Stimulated activated naive B cell treated with anti-CD40 and anti-IgM and Interleukin-4, amounts not matched to agents 10 μg/mL and 1 μg/mL and 100 μg/mL, for 72 hours (primary cell): Measurements from ENCODE around the gene RBFA.
A peak's percentile ranks its signal among the peaks of the same experiment; 100 is the strongest.
"Not testable (repeated sequence)": the region's sequence is repeated elsewhere in the genome, so short reads cannot be mapped to it uniquely, and the experiment has no call there.

Experiments used
- ATAC-seq, 2 donors: fragments of 150-1000 bp; cut with Tn5 transposase; replicated peaks; 2 replicates each; pipeline ENCODE4 v1.10.0; 2021; ENCODE audit warnings: moderate library complexity in 1 of 2
- DNase-seq: peaks from one replicate; pipeline ENCODE4 v3.0.0; 2021
- H3K27ac Mint-ChIP-seq: one replicate; pipeline ENCODE4 v1.8.0; 2022; ENCODE audit warnings: mild to moderate bottlenecking, mixed read lengths
- H3K27me3 Mint-ChIP-seq, 2 donors: one replicate each; pipeline ENCODE4 v1.8.0; 2022; ENCODE audit warnings: mixed read lengths in 2 of 2
- H3K36me3 Mint-ChIP-seq, 2 donors: one replicate each; pipeline ENCODE4 v1.8.0; 2022; ENCODE audit warnings: mixed read lengths in 2 of 2, mild to moderate bottlenecking in 1 of 2
- H3K4me1 Mint-ChIP-seq, 2 donors: one replicate each; pipeline ENCODE4 v1.8.0; 2022; ENCODE audit warnings: mixed read lengths in 2 of 2, mild to moderate bottlenecking in 1 of 2
- H3K4me3 Mint-ChIP-seq, 2 donors: one replicate each; pipeline ENCODE4 v1.8.0; 2022; ENCODE audit warnings: mild to moderate bottlenecking in 2 of 2, mixed read lengths in 2 of 2, moderate library complexity in 1 of 2
- H3K9me3 Mint-ChIP-seq, 2 donors: one replicate each; pipeline ENCODE4 v1.8.0; 2022; ENCODE audit warnings: mixed read lengths in 2 of 2, mild to moderate bottlenecking in 1 of 2

The RBFA gene

DNA sequence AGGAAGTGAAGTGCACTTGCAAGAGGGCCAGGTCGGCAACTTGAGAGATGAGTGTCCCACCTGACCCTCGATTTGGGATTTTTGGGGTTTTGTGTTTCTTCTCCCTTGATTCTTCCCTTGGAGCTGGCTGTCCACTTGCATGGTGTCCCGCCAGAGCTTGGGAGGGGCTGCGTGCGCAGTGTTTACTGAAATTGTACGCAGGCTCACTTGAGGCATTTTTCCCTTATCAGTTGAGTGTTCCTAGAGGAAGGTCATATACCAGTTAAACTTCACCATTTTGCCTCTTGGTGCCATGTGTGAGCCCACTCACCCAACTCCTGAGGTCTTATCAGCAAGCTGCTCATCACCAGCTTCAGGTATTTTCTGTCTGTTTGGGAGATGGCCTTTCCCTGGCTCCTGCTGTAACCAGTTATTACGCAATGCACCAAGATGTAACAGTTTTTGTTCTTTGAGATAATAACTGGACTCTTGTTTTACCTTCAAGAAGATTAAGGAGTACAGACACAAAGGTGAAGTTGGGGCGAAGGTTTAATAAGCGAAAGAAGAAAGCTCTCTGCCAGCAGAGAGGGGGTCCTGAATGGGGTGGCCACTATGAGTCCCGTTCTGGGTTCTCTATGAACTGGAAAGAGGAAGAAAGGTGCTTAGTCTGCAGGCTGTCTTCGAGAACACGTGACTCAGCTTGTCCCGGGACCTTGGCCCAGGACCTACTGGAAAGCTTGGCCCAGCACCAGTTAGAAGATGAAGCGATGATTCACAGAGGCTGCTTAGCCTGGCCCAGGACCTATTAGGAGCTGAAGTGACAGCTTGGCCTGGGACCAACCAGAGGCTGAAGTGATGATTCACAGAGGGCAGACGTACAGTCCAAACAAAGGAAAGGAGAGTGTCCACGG, 24.3 kb upstream of the RBFA start:
- Mint-ChIP-seq H3K27ac (no peak overlapping the region), H3K27me3 (no peaks in the 10 kb centered on the region), H3K4me3 (no peak overlapping the region), H3K9me3 (peaks cover 24 to 27% of the 10 kb centered on the region in 2 donors), H3K4me1 (no peaks in the 10 kb centered on the region), H3K36me3 (peaks cover 5 to 40% of the 10 kb centered on the region in 2 donors)
- ATAC-seq (no peak), DNase-seq (no peak)

DNA sequence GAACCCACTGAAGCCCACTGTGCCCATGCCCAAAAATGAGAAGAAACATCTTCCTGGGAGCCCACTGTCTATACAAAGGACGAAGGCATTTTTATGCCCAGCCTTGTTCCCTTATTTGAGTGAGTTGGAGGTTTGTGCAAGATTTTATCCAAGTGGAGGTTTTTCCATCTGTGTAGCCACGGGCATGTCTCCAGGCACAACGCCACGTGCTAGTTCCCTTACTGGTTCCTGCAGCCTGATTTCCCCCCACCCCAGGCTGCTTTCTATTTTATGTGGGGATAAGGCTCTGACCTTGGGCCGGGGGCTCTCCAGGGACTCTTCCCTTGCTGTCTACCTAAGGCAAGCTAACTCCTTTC, 23.7 kb upstream of the RBFA start:
- H3K9me3 Mint-ChIP-seq = peaks cover 24 to 27% of the 10 kb centered on the region in 2 donors
- no peaks in the 10 kb centered on the region for H3K27me3 Mint-ChIP-seq
- H3K4me3 Mint-ChIP-seq = no peak overlapping the region
- DNase-seq (no peak), ATAC-seq (no peak)
- H3K27ac Mint-ChIP-seq = no peak overlapping the region
- no peaks in the 10 kb centered on the region for H3K4me1 Mint-ChIP-seq
- H3K36me3 Mint-ChIP-seq = peaks cover 5 to 40% of the 10 kb centered on the region in 2 donors

DNA sequence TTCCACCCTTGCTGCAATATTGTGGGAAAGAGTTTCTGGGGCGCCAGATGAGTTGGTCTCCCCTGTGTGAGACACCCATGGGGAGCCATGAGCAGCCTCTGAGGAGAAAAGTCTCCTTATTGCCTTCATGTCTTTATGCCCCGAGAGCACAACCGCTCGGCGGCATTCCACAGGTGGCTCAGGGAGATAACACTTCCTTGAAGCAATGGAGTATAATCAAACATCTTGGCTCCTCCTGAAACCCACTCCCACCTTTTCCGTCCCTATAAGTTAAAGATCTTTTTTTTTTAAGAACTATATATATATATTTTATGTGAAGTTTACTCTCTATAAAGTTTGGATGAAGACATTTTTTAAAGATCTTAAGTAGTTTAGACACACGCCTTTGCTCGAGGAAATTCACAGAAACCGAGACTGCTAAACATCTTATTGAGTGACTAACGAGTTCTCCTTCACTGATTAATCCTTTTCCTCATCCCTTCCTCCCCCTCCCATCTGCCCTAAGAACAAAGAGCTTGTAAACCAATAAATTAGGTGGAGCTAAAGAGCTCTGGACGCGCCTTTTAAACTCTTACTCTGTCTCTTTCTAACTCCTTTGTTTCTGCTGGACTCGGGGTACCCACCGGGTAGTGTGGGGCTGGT, 22.6 kb upstream of the RBFA start:
- not testable (repeated sequence) for H3K4me3 Mint-ChIP-seq, H3K4me1 Mint-ChIP-seq, H3K27me3 Mint-ChIP-seq, DNase-seq, ATAC-seq
- Mint-ChIP-seq H3K36me3 (peaks cover 5 to 40% of the 10 kb centered on the region in 2 donors), H3K9me3 (peaks cover 23 to 24% of the 10 kb centered on the region in 2 donors), H3K27ac (peak overlapping the region; percentile 59)

DNA sequence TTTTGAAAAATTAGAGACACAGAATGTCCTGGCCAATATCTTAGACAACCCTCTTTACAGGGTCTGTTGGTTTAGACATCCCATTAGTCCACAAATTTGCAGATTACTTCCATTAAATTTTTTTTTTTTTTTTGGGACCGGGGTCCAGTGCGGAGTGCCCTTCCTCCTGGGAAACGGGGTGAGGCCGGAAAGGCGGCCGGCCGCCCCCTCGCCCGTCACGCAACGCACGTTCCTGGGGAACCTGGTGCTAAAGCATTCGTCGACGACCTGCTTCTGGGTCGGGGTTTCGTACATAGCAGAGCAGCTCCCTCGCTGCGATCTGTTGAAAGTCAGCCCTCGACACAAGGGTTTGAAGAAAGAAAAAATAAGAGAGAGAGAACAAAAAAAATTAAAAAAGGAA, 21.5 kb upstream of the RBFA start:
- Mint-ChIP-seq H3K36me3 (peaks cover 5 to 38% of the 10 kb centered on the region in 2 donors), H3K4me1 (no peaks in the 10 kb centered on the region), H3K27ac (no peak overlapping the region), H3K27me3 (no peaks in the 10 kb centered on the region), H3K9me3 (peaks cover 23 to 24% of the 10 kb centered on the region in 2 donors), H3K4me3 (no peak overlapping the region)
- DNase-seq = no peak
- no peak for ATAC-seq

DNA sequence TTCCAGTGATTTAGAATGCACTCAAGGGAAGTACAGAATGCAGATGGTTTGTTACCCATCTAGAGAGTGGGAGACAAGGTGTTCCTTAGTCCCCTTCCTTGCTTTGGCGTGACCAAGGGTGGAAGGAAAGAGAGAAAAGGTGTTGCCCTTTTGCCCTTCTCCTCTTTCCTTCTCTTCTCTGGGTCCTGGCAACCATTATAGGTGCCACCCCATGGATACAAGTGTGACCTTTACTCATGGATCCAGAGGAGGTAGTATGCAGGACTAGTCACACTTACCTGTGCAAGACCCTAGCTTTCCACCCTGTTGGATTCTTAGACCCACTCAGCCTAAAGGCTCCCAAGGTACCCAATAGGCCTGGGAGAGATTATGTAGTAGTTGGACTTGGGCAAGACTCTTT, 11.6 kb upstream of the RBFA start:
- Mint-ChIP-seq H3K4me1 (no peaks in the 10 kb centered on the region), H3K4me3 (peak overlapping the region in 1 of 2 donors; percentile 17), H3K36me3 (peaks cover 37 to 50% of the 10 kb centered on the region in 2 donors), H3K27me3 (no peaks in the 10 kb centered on the region), H3K27ac (no peak overlapping the region), H3K9me3 (peaks cover 38 to 46% of the 10 kb centered on the region in 2 donors)
- ATAC-seq = no peak
- DNase-seq = no peak

DNA sequence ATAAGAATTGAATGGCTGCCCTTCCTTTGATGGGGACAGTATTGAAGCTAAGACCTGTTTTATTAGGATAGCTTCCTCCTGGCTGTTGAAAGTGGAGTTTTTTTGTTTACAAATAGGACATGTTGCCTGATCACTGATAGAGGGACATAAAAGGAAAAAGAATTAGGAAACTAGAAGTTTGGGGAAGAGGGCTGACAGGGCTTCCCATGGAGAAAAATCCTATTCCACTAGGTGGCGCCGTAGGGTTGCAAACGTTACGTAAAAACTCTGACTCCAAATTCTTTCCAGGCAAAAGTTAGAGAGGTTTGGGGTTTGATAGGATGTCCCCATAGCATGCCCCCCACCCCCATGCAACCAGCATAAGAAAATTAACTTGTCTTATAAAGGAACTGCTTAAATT, 11.1 kb upstream of the RBFA start:
- H3K27ac Mint-ChIP-seq = no peak overlapping the region
- no peak for DNase-seq
- no peak overlapping the region for H3K4me3 Mint-ChIP-seq
- H3K36me3 Mint-ChIP-seq = peaks cover 37 to 49% of the 10 kb centered on the region in 2 donors
- no peaks in the 10 kb centered on the region for H3K4me1 Mint-ChIP-seq
- no peaks in the 10 kb centered on the region for H3K27me3 Mint-ChIP-seq
- ATAC-seq = no peak
- peaks cover 35 to 44% of the 10 kb centered on the region in 2 donors for H3K9me3 Mint-ChIP-seq

DNA sequence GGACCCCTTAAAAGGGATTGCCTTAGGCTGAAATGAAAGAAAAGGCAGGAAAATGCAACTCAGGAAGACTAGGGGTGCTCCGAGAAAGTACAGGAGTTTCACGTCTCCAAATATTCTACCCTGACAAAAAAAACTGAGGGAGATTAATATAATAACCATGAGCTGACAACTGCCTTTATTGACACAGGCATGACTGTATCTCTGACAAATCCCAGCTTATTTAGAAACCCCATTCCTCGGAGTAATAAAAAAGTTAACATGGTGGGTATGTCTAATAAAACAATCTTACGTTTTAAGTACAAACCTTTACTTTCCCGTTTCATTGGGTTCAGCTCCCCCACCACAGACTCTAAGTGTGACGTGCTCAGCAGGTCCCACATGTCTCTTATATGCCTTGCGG, 7.9 kb upstream of the RBFA start:
- peaks cover 35 to 58% of the 10 kb centered on the region in 2 donors for H3K36me3 Mint-ChIP-seq
- no peak overlapping the region for H3K4me3 Mint-ChIP-seq
- DNase-seq (no peak), ATAC-seq (no peak)
- no peaks in the 10 kb centered on the region for H3K4me1 Mint-ChIP-seq
- H3K27ac Mint-ChIP-seq = no peak overlapping the region
- peaks cover 26 to 35% of the 10 kb centered on the region in 2 donors for H3K9me3 Mint-ChIP-seq
- no peaks in the 10 kb centered on the region for H3K27me3 Mint-ChIP-seq

DNA sequence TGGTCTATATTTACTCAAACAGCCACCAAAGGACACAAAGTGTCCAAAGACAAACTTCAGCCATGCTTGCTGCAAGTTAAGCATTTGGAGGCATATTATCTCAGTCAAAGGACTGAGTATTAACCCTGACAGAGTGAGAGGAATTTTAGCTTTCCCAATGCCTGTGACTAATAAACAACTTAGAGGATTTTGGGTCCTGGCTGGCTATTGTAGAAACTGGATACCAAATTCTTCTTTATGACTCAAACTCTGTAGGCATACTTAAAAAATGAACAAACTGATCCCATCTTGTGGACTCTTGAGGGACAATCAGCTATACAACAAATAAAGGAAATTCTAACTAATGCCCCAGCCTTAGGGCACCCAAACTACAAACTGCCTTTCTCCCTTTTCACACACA, 6.5 kb upstream of the RBFA start:
- H3K4me3 Mint-ChIP-seq, ATAC-seq, H3K4me1 Mint-ChIP-seq, H3K27me3 Mint-ChIP-seq, DNase-seq, H3K27ac Mint-ChIP-seq: not testable (repeated sequence)
- H3K9me3 Mint-ChIP-seq = peaks cover 22 to 31% of the 10 kb centered on the region in 2 donors
- peaks cover 31 to 51% of the 10 kb centered on the region in 2 donors for H3K36me3 Mint-ChIP-seq

DNA sequence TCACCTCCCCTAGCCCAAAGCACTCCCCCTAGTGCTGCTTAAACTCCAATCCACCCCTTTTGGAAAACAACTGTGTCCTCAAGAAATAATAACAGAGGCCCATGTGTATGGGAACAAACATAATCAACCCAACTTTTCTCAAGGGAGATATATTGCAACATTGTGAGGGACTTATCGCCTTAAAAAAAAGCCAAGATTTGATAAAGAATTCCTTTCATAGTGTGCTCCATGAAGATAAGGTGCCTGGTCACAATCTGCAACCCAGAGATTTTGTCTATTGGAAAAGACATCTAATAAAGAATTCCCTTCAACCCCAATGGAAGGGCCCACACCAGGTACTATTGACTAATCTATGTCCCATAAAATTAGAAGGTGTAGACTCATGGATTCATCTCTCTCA, 4.5 kb upstream of the RBFA start:
- no peak overlapping the region for H3K4me3 Mint-ChIP-seq
- DNase-seq = no peak
- ATAC-seq = no peak
- H3K36me3 Mint-ChIP-seq = peaks cover 26 to 51% of the 10 kb centered on the region in 2 donors
- H3K4me1 Mint-ChIP-seq = peaks cover 8 to 10% of the 10 kb centered on the region in 2 donors
- no peak overlapping the region for H3K27ac Mint-ChIP-seq
- H3K9me3 Mint-ChIP-seq = peaks cover 23 to 24% of the 10 kb centered on the region in 2 donors
- H3K27me3 Mint-ChIP-seq = no peaks in the 10 kb centered on the region

DNA sequence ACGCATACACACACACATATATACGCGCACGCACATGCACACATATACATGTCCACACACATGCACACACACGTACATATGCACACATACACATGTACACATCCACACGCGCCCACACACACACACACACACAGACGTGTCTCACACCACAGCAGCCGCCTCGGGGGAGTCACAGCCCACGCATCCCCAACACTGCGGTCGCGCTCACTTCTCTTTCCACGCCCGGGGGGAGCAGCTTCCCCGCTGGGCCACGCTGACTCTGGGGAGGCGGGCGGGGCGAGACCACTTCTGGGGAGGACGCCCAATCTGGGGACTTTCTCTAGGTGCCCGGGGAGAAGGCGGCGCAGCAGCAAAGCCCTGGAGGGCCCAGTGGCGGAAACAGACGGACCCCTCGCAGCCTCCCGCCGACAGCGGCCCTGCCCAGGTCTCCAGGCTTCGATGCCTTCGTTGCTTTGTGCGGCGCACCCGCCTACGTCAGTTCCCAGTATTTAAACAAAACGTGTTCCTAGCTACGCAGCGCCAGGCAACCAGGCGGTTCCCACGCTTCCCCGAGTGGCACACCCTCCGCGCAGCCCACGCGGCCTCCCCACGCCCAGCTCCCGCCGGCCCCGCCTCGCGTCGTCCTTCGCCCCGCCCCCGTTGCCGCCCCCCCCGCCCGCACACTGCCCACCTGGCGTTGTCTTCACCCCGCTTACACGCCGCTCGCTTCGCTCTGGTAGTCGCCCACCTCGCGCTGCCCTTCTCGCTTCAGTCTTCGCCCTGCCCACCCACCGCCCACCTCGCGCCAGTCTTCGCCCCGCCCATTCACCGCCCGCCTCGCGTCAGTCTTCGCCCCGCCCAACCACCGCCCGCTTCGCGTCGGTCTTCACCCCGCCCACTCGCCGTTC, 810 bp upstream of the RBFA start:
- Mint-ChIP-seq H3K4me3 (peak overlapping the region; percentile 86 to 92), H3K27ac (peak overlapping the region; percentile 97), H3K27me3 (no peaks in the 10 kb centered on the region), H3K36me3 (peaks cover 17 to 37% of the 10 kb centered on the region in 2 donors), H3K4me1 (peaks cover 23 to 28% of the 10 kb centered on the region in 2 donors), H3K9me3 (peaks cover 6 to 7% of the 10 kb centered on the region in 2 donors)
- DNase-seq (peak; percentile 84), ATAC-seq (peak; percentile 66 to 72)

DNA sequence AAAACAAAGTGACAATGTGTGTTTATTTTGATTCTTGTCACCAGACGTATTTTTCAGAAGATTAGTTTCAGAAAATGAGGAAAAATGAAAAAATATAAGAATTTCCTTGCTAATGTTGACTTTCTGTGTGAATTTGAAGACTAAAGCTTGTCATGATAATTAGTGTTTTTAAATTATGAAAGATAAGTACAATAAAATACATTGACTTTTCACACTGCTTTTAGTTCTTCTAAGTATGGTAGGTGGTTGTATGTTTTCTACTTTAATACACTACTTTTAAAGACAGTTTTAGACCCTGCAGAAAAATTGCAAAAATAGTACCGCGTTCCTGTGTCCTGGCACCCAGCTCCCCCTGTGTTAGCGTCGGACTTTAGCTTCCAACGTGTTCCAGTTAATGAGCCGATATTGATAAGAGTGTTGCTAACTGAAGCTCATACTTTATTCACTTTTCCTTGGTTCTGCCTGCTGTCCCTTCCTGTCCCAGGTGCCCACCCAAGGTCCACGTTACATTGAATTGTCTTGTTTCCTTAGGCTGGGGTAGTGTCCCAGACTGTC, 695 bp downstream of the RBFA start:
- Mint-ChIP-seq H3K36me3 (peaks cover 14 to 39% of the 10 kb centered on the region in 2 donors), H3K27me3 (no peaks in the 10 kb centered on the region), H3K4me1 (peaks cover 25 to 28% of the 10 kb centered on the region in 2 donors), H3K27ac (peak overlapping the region; percentile 97), H3K9me3 (peaks cover 4 to 7% of the 10 kb centered on the region in 2 donors), H3K4me3 (peak overlapping the region; percentile 86 to 92)
- no peak for ATAC-seq
- DNase-seq = no peak

DNA sequence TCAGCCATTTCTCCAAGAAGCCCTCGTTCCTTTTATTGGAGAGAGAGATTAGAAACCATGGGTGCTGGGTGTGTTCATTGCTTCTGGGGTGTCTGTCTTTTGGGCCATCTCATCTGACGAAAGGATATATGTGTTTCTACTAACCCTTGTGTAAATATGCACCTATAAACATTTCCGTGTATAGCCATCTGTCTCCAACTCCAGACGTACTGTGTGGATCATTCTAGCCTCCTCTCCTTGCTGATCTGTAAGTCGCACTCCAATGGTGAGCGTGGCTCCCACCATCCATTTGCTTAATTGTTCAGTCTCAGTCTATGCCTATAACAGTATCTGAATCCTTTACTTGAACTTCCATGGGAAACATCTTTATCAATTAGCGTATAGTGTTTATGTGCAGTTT, 1.8 kb downstream of the RBFA start:
- H3K4me3 Mint-ChIP-seq = peak overlapping the region in 1 of 2 donors; percentile 28
- no peak for DNase-seq
- no peak overlapping the region for H3K27ac Mint-ChIP-seq
- H3K27me3 Mint-ChIP-seq = no peaks in the 10 kb centered on the region
- peaks cover 4 to 7% of the 10 kb centered on the region in 2 donors for H3K9me3 Mint-ChIP-seq
- ATAC-seq = no peak
- peaks cover 25 to 28% of the 10 kb centered on the region in 2 donors for H3K4me1 Mint-ChIP-seq
- H3K36me3 Mint-ChIP-seq = peaks cover 20 to 42% of the 10 kb centered on the region in 2 donors

DNA sequence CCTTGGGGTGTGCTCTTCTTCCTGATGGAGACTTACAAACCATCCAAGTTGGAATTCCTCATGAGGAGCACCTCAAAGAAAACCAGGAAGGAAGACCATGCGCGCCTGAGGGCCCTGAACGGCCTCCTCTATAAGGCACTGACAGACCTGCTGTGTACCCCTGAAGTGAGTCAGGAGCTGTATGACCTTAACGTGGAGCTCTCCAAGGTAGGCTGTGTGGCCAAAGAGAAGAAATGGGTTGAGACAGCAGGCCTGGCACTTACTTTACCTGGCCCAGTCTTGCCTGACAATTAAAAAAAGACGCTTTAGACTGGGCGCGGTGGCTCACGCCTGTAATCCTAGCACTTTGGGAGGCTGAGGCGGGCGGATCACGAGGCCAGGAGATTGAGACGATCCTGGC, 3.1 kb downstream of the RBFA start:
- H3K27me3 Mint-ChIP-seq = no peaks in the 10 kb centered on the region
- peaks cover 28 to 50% of the 10 kb centered on the region in 2 donors for H3K36me3 Mint-ChIP-seq
- peaks cover 27 to 28% of the 10 kb centered on the region in 2 donors for H3K4me1 Mint-ChIP-seq
- no peak for DNase-seq
- no peak for ATAC-seq
- H3K4me3 Mint-ChIP-seq = no peak overlapping the region
- H3K9me3 Mint-ChIP-seq = peaks cover 4 to 7% of the 10 kb centered on the region in 2 donors
- H3K27ac Mint-ChIP-seq = no peak overlapping the region
